NB4 (cell line): ENCODE measurements around the gene CD28.

Source experiments
- DNase-seq: peaks from one replicate; pipeline ENCODE4 v3.0.0; 2010; ENCODE audit warnings: low read depth
- H3K4me3 ChIP-seq: one replicate; pipeline ENCODE4 v1.5.1; 2011; ENCODE audit warnings: mild to moderate bottlenecking, low read depth, low read length, moderate library complexity
- MYC ChIP-seq: IDR thresholded peaks from 2 replicates; pipeline ENCODE4 v1.6.1; 2011; ENCODE audit warnings: low read depth, low read length
- POLR2A ChIP-seq: IDR thresholded peaks from 2 replicates; pipeline ENCODE4 v1.6.1; 2011; ENCODE audit warnings: mild to moderate bottlenecking; ENCODE audit not compliant: insufficient read length; ENCODE audit errors: extremely low read depth
- TF ChIP-seq, protein P1 (sequence below): IDR thresholded peaks from 2 replicates; pipeline ENCODE4 v1.6.1; 2011; ENCODE audit warnings: low read depth, low read length
- TF ChIP-seq, protein P2 (sequence below): IDR thresholded peaks from one replicate; pipeline ENCODE4 v1.5.1; 2012; ENCODE audit warnings: low read depth, low read length

Gene CD28

DNA sequence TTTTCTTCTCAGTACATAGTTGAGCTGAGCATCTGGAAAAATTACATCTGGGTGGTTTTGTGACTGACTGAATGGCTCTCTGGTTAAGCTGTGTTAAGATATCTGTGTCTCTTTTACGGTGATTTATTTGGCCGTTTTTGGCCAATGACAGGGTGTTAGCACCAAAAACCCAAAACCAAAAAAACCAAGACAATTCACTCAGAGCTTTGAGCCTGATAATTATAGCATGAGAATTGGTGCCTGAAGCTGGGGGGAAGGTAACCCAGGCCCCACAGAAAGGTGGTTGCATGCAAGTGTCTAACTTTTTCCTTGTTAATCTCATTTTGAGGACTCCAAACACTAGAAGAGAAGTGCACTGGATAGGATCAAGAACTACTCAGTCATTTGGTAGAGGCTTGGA lies 4.5 kb downstream of the CD28 start:
- DNase-seq: no peak
- H3K4me3 ChIP-seq: no peak overlapping the region
- TF ChIP-seq, protein P1, sequence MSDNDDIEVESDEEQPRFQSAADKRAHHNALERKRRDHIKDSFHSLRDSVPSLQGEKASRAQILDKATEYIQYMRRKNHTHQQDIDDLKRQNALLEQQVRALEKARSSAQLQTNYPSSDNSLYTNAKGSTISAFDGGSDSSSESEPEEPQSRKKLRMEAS: no peak
- TF ChIP-seq, protein P2, sequence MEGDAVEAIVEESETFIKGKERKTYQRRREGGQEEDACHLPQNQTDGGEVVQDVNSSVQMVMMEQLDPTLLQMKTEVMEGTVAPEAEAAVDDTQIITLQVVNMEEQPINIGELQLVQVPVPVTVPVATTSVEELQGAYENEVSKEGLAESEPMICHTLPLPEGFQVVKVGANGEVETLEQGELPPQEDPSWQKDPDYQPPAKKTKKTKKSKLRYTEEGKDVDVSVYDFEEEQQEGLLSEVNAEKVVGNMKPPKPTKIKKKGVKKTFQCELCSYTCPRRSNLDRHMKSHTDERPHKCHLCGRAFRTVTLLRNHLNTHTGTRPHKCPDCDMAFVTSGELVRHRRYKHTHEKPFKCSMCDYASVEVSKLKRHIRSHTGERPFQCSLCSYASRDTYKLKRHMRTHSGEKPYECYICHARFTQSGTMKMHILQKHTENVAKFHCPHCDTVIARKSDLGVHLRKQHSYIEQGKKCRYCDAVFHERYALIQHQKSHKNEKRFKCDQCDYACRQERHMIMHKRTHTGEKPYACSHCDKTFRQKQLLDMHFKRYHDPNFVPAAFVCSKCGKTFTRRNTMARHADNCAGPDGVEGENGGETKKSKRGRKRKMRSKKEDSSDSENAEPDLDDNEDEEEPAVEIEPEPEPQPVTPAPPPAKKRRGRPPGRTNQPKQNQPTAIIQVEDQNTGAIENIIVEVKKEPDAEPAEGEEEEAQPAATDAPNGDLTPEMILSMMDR: no peak
- TF ChIP-seq MYC (no peak), POLR2A (no peak)

- H3K4me3 ChIP-seq: no peak overlapping the region
- TF ChIP-seq, protein P2: no peak
- TF ChIP-seq MYC (no peak), POLR2A (no peak)
- TF ChIP-seq, protein P1: no peak
Observed at GRCh38 chr2:203711399-203711798, 5.0 kb downstream of the CD28 start.

DNA sequence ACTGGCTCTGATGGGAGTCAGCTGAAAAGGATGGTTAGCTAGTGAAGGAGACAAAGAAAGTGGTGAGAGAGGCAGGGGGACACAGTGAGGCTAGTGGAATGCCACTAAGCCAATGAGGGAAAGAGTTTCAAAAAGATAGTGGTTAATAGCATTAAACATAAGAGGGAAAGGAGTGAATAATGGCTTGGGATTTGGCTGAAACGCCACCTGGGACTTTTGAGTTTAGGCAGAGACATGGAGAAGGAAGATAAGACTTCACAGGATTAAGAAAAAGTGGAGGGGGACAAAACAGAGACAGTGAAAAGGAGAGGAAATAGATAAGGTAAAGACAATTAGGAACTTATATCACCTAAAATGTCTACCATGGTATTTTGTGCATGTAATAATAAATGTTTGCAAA lies 6.9 kb downstream of the CD28 start:
- TF ChIP-seq POLR2A (no peak), MYC (no peak)
- TF ChIP-seq, protein P1: no peak
- TF ChIP-seq, protein P2: no peak
- DNase-seq: no peak
- H3K4me3 ChIP-seq: no peak overlapping the region

More at GRCh38 chr2:203711399-203711798, 5.0 kb downstream of the CD28 start:
- DNase-seq: no peak

GRCh38 chr2:203714112-203714511 lies 7.7 kb downstream of the CD28 start:
- H3K4me3 ChIP-seq: no peak overlapping the region
- DNase-seq: no peak
- TF ChIP-seq, protein P2: no peak
- TF ChIP-seq, protein P1: no peak
- no peak for TF ChIP-seq POLR2A
- TF ChIP-seq MYC: no peak

GRCh38 chr2:203715744-203716143 lies 9.3 kb downstream of the CD28 start:
- TF ChIP-seq, protein P2: no peak
- TF ChIP-seq, protein P1: no peak
- no peak for TF ChIP-seq MYC
- TF ChIP-seq POLR2A: no peak
- DNase-seq: no peak
- H3K4me3 ChIP-seq: no peak overlapping the region
